Measurements from ENCODE around the gene TMEM62. TPM values are rescaled to one million over a fixed set of nuclear protein-coding genes. Genes with fewer than 3 reads are reported as not detected.

TMEM62 gene
- total and polyA plus RNA-seq, 7 donors, result 6.3 to 22.8 (median 7.8) TPM

DNA sequence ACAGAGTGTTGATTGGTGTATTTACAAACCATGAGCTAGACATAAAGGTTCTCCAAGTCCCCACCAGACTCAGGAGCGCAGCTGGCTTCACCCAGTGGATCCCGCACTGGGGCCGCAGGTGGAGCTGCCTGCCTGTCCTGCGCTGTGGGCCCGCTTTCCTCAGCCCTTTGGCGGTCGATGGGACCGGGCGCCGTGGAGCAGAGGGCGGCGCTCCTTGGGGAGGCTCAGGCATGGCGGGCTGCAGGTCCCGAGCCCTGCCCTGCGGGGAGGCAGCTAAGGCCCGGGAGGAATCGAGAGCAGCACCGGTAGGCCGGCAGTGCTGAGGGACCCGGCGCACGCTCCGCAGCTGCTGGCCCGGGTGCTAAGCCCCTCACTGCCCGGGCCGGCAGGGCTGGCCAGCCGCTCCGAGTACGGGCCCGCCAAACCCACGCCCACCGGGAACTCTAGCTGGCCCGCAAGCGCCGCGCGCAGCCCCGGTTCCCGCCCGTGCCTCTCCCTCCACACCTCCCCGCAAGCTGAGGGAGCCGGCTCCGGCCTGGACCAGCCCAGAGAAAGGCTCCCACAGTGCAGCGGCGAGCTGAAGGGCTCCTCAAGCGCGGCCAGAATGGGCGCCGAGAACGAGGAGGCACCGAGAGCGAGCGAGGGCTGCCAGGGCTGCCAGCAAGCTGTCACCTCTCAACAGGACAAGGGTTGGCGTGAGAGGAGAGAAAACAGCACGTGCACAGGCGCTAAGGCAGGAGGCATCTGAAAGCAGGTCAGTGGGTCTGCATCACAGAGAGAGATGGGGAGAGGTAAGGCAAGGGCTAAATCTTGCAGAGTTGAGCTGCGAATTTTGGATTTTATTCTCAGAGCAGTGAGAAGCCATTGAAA is 93.3 kb downstream of the TMEM62 start:
- Histone ChIP-seq H3K4me3 (no peak overlapping the region), H3K27me3 (ENCODE audit: insufficient read depth in 3 of 3, low read length in 2 of 3) (no peaks in the 10 kb centered on the region), H3K9me3 (no peaks in the 10 kb centered on the region), H3K4me1 (peaks cover 12% of the 10 kb centered on the region), H3K27ac (no peak overlapping the region), H3K36me3 (ENCODE audit: insufficient read depth in 1 of 2, low read depth in 1 of 2) (no peaks in the 10 kb centered on the region)
- TF ChIP-seq, protein P1, sequence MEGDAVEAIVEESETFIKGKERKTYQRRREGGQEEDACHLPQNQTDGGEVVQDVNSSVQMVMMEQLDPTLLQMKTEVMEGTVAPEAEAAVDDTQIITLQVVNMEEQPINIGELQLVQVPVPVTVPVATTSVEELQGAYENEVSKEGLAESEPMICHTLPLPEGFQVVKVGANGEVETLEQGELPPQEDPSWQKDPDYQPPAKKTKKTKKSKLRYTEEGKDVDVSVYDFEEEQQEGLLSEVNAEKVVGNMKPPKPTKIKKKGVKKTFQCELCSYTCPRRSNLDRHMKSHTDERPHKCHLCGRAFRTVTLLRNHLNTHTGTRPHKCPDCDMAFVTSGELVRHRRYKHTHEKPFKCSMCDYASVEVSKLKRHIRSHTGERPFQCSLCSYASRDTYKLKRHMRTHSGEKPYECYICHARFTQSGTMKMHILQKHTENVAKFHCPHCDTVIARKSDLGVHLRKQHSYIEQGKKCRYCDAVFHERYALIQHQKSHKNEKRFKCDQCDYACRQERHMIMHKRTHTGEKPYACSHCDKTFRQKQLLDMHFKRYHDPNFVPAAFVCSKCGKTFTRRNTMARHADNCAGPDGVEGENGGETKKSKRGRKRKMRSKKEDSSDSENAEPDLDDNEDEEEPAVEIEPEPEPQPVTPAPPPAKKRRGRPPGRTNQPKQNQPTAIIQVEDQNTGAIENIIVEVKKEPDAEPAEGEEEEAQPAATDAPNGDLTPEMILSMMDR (IDR thresholded peaks at IDR 0.05), result no peak
- WGBS, 3 donors, result 95 to 98% (median 97%) methylated on average over 36 to 57 of the region's 57 CpGs
- ATAC-seq, result no peak
- intact Hi-C loops (cut with DNase I), result no loop called here
- DNase-seq, result no peak

DNA sequence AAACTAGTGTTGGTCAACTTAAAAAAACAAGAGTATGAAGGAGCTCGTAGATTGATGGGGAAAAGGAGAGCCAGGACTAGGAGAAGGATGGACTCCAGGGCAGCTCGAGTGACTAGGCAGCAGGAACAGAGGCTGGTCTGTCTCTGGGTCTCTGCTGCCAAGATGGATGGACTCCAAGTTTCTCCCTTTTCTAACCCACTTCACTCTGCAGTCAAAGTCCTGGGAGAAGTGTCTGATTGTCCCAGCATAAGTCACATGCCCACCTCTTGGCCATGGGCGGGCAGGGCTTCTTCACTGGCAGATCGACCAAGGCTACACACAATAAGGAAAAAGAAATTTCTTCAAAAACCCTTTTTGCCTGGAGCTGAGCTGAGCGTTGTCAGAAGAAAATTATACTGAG is 96.6 kb downstream of the TMEM62 start:
- ATAC-seq (no peak), DNase-seq (no peak)
- no peak overlapping the region for H3K4me3 ChIP-seq
- 56 to 83% (median 66%) methylated on average over 5 of the region's 5 CpGs for WGBS, 3 donors
- H3K27ac ChIP-seq, result peak overlapping the region; percentile 38
- H3K4me1 ChIP-seq, result peaks cover 12% of the 10 kb centered on the region
- no peaks in the 10 kb centered on the region for H3K36me3 ChIP-seq (ENCODE audit: insufficient read depth in 1 of 2, low read depth in 1 of 2)
- intact Hi-C loops (cut with DNase I), result no loop called here
- no peaks in the 10 kb centered on the region for H3K27me3 ChIP-seq (ENCODE audit: insufficient read depth in 3 of 3, low read length in 2 of 3)
- TF ChIP-seq, protein P1 (IDR thresholded peaks at IDR 0.05), result no peak
- no peaks in the 10 kb centered on the region for H3K9me3 ChIP-seq

- no peak overlapping the region for H3K4me3 ChIP-seq
- peaks cover 12% of the 10 kb centered on the region for H3K4me1 ChIP-seq
- peak overlapping the region; percentile 38 for H3K27ac ChIP-seq
- 13 to 52% (median 21%) methylated on average over 2 of the region's 2 CpGs for WGBS, 3 donors
- H3K27me3 ChIP-seq (ENCODE audit: insufficient read depth in 3 of 3, low read length in 2 of 3), result no peaks in the 10 kb centered on the region
- H3K9me3 ChIP-seq, result no peaks in the 10 kb centered on the region
- ATAC-seq (peak; percentile 57 to 78 (median 73)), DNase-seq (peak in 1 of 2 donors; percentile 23)
- intact Hi-C loops (cut with DNase I), result no loop called here
- TF ChIP-seq, protein P1 (IDR thresholded peaks at IDR 0.05), result no peak
- H3K36me3 ChIP-seq (ENCODE audit: insufficient read depth in 1 of 2, low read depth in 1 of 2), result no peaks in the 10 kb centered on the region
These were observed 97.3 kb downstream of the TMEM62 start for GRCh38 chr15:43230640-43231115.

- intact Hi-C loops (cut with DNase I), result no loop called here
- 86 to 93% (median 92%) methylated on average over 3 of the region's 3 CpGs for WGBS, 3 donors
- TF ChIP-seq, protein P1 (IDR thresholded peaks at IDR 0.05), result no peak
These were observed 99.0 kb downstream of the TMEM62 start for GRCh38 chr15:43232289-43232874.

More at GRCh38 chr15:43232289-43232874, 99.0 kb downstream of the TMEM62 start:
- Histone ChIP-seq H3K27ac (no peak overlapping the region), H3K4me1 (peaks cover 12% of the 10 kb centered on the region), H3K9me3 (no peaks in the 10 kb centered on the region), H3K27me3 (ENCODE audit: insufficient read depth in 3 of 3, low read length in 2 of 3) (no peaks in the 10 kb centered on the region), H3K4me3 (no peak overlapping the region), H3K36me3 (ENCODE audit: insufficient read depth in 1 of 2, low read depth in 1 of 2) (no peaks in the 10 kb centered on the region)
- ATAC-seq, result no peak
- DNase-seq, result no peak

Other genes with a start within 250 kb of the TMEM62 start
- 10 to 100 TPM; 15.8 to 23.0 (median 20.8) TPM for gene TTBK2, start 212.8 kb upstream of the TMEM62 start, total RNA-seq
- 1 to 10 TPM; 1.4 to 7.9 (median 4.0) TPM for gene TTBK2, start 212.8 kb upstream of the TMEM62 start, polyA plus RNA-seq
- 10 to 100 TPM; 20.4 to 25.1 (median 22.9) TPM for gene UBR1, start 27.5 kb upstream of the TMEM62 start, total RNA-seq
- 10 to 100 TPM in 1 of 3 donors, 1 to 10 TPM in 2; 4.8 to 16.2 (median 5.4) TPM for gene UBR1, start 27.5 kb upstream of the TMEM62 start, polyA plus RNA-seq
- gene CCNDBP1, start 51.8 kb downstream of the TMEM62 start, total RNA-seq, result 10 to 100 TPM; 40.7 to 64.3 (median 50.4) TPM
- gene CCNDBP1, start 51.8 kb downstream of the TMEM62 start, polyA plus RNA-seq, result 10 to 100 TPM; 34.9 to 79.2 (median 36.4) TPM
- gene EPB42, start 87.4 kb downstream of the TMEM62 start, total RNA-seq, result under 1 TPM in 1 of 4 donors, not detected in 3; 0.52 TPM
- gene EPB42, start 87.4 kb downstream of the TMEM62 start, polyA plus RNA-seq, result not detected
- under 1 TPM in 1 of 4 donors, not detected in 3; 0.78 TPM for gene TGM5, start 133.3 kb downstream of the TMEM62 start, total RNA-seq
- under 1 TPM in 2 of 3 donors, not detected in 1; 0.03 to 0.06 TPM for gene TGM5, start 133.3 kb downstream of the TMEM62 start, polyA plus RNA-seq
- 1 to 10 TPM in 1 of 4 donors, under 1 TPM in 1, not detected in 2; 0.86 to 4.8 TPM for gene TGM7, start 168.7 kb downstream of the TMEM62 start, total RNA-seq
- under 1 TPM; 0.08 to 0.14 (median 0.11) TPM for gene TGM7, start 168.7 kb downstream of the TMEM62 start, polyA plus RNA-seq
- gene LCMT2, start 197.0 kb downstream of the TMEM62 start, total RNA-seq, result 1 to 10 TPM; 4.1 to 6.8 (median 5.8) TPM
- gene LCMT2, start 197.0 kb downstream of the TMEM62 start, polyA plus RNA-seq, result 1 to 10 TPM; 2.6 to 7.8 (median 2.7) TPM
- 10 to 100 TPM; 18.5 to 26.2 (median 21.9) TPM for gene ZSCAN29, start 237.5 kb downstream of the TMEM62 start, total RNA-seq
- 10 to 100 TPM in 1 of 3 donors, 1 to 10 TPM in 2; 5.7 to 31.5 (median 7.2) TPM for gene ZSCAN29, start 237.5 kb downstream of the TMEM62 start, polyA plus RNA-seq
- 10 to 100 TPM; 12.8 to 21.0 (median 19.2) TPM for gene TUBGCP4, start 237.5 kb downstream of the TMEM62 start, total RNA-seq
- gene TUBGCP4, start 237.5 kb downstream of the TMEM62 start, polyA plus RNA-seq, result 10 to 100 TPM in 2 of 3 donors, 1 to 10 TPM in 1; 6.1 to 12.1 (median 11.9) TPM